NOMO-1 (cell line): ENCODE measurements around the gene ZNF804A.
"Not testable (repeated sequence)": the region's sequence is repeated elsewhere in the genome, so short reads cannot be mapped to it uniquely, and the experiment has no call there.

Experiments used
- DNase-seq, 2 experiments: peaks; one replicate each; lab custom pipeline; 2025; ENCODE audit not compliant: unreplicated experiment in 2 of 2; lab: John Stamatoyannopoulos, UW

ZNF804A gene

DNA sequence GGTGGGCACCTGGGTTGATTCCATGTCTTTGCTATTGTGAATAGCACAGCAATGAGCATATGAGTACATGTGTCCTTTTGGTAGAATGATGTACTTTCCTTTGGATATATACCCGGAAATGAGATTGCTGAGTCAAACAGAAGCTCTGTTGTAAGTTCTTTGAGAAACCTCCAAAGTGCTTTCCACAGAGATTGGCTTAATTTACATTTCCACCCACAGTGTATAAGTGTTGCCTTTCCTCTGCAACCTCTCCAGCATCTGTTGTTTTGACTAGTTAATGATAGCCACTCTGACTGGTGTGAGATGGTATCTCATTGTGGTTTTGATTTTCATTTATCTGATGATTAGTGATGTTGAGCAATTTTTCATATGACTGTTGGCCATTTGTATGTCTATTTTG lies 194.8 kb downstream of the ZNF804A start:
- DNase-seq, result no peak

DNA sequence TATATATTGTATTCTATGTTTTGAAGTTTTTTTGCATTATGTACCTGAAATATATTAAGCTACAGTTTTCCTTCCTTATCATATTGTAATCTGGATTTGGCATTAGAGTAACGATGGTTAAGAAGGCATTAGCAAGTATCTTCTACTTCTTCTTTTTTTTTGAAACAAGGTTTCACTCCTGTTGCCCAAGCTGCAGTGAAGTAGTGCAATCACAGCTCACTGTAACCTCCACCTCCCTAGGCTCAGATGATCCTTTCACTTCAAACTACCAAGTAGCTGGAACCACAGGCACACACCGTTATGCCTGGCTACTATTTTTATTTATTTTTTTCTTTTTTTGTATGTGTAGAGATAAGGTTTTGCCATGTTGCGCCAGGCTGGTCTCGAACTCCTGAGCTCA lies 201.1 kb downstream of the ZNF804A start:
- DNase-seq, result no peak

DNA sequence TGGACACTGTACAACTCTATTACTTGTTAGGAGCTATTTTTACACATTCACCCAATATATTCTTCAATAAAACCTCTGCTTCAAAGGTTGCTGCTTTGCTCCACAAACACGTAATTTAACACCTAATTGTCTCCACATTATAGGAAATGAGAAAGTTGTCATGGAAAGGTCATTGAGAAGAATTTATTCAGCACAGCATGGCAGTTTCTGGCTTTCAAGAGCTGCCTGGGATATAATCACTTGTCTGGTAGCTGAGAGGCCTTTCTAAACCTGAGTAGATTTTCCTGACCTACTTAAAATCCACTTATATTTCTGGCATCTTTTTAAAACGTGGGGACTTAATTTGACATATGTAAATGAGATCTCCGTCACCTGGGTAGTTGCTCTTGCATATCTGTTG lies 216.1 kb downstream of the ZNF804A start:
- no peak for DNase-seq

DNA sequence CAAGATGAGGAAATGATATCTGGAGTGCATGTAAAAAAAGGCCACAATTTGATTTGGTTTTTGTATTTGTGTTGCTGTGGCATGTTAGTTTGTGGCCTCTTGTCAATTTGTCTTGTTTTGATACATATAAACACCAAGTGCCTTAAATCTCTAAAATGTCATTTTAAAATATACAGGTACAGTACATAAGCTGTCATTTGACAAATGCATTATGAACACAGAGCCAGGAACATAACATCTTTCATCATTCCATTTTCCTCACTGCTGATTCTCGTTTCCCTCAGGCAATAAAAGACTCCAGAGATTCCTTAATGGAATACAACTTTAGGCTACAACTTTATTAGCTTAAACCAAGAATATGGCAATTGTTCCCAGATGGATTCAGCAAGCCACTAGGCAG lies 217.5 kb downstream of the ZNF804A start:
- DNase-seq, result no peak

DNA sequence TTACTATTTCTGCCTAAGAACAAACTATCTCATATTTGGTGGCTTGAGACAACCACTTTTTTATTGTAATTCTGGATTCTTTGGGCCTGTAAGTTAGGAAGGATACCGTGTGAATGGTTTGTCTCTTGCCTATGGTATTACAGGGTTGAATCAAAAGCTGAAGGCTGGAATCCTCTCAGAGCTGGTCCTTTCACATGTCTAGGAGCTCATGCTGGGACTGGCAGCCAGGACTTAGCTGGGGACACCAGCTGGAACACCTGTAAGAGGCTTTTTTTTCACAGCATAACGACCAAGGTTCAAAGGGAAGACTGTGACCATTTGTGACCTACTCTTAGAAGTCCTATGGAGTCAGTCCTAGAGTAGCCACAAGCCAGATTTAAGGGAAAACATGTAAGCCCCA lies 226.3 kb downstream of the ZNF804A start:
- DNase-seq, result no peak

DNA sequence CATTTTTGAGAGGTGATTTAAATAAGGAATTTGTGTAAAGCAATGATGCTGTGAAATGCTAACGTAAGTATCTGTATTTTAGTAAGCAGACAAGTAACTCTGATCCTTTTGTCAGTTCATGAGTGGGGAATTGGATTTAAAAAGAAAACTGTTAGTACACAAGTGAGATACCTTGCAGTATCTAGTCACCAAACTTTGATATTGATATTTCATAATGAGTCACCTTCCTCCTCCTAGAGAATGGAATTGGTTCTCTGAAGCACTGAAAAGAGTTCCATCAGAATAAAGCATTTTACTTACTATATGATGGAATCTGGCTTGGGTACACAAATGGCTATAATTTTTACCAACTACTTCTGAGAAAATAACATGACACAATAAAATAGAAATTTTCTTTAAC lies 232.2 kb downstream of the ZNF804A start:
- DNase-seq, result no peak

DNA sequence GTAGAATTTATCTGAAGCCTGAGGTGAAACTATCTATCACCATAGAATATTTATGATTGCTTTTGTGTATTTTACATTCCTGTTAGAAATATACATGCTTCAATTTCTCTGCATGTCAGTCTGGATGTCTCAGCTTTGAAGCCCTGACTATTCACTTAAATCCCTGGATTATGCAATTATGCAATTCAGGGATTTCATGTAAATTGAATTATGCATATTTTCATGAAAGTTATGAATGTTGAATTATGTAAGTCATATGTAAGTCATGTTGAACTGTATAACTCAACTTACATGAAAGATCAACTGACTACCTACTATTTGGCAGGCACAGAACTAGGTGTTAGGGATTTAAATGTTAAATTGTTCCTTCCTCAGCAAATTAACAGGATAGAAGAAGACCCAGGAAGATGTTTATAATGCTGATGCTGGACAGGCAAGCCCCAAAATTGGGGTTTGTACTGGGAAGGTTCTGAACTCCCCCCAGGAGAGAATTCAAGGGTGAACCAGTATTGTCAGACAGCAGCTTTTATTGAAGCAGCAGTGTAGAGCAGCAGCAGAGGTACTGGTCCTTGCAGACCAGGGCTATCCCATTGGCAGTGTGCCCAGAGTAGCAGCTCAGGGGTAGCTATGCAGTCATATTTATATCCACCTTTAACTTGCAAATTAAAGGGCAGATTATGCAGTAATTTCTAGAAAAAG lies 236.5 kb downstream of the ZNF804A start:
- DNase-seq, result no peak

DNA sequence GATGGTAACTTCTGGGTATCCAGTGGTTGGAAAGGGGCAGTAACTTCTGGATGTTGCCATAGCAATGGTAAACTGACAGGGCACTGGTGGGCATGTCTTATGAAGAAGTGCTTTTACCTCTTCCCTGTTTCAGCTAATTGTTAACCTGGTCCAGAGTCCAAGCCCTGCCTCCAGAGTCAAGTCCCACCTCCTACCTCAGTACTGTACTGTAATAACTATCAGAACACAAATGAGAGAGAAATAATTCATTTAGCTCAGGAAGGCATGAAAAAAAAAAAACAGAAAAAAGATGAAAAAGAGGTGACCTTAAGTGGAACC lies 237.0 kb downstream of the ZNF804A start:
- no peak for DNase-seq

DNA sequence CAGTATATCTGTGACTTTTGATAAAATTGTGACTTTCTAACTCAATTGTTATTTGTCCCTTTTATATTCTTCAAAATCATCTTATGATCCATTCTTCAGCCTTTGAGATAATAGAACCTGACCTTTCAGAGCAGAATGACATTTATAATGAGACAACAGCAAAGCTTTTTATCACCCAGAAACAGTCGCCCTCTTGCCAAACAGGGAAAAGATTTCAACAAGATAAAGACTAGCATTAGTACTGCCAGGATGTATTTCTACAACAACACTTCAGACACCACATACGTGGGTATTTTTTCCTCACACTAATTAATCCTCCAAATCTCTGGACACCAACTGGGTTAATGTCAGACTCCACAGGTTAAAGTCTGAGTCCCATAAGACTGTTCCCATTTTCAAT lies 249.0 kb downstream of the ZNF804A start:
- DNase-seq, result no peak

DNA sequence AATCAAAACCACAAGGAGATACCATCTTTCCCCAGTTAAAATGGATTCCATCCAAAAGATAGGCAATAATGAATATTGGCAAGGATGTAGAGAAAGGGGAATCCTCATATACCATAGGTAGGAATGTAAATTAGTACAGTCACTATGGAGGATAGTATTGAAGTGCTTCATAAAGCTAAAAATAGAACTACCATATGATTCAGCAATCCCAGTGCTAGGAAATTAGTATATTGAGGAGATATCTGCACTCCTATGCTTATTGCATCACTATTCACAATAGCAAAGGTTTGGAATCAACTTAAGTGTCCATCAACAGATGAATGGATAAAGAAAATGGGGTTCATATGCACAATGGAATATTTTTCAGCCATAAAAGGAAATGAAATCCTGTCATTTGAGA lies 251.2 kb downstream of the ZNF804A start:
- DNase-seq, result no peak

DNA sequence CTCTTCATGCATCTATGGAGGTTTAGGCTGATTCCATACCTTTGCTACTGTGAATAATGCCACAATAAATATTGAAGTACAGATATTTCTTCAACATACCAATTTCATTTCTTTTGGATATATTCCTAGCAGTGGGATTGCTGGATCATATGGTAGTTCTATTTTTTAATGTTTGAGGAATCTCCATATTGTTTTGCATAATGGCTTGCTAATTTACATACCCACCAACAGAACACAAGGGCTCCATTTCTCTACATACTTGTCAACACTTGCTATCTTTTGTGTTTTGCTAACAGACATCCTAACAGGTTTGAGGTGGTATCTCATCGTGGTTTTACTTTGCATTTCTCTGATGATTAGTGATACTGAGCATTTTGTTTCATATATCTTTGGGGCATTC lies 253.2 kb downstream of the ZNF804A start:
- DNase-seq, result no peak

DNA sequence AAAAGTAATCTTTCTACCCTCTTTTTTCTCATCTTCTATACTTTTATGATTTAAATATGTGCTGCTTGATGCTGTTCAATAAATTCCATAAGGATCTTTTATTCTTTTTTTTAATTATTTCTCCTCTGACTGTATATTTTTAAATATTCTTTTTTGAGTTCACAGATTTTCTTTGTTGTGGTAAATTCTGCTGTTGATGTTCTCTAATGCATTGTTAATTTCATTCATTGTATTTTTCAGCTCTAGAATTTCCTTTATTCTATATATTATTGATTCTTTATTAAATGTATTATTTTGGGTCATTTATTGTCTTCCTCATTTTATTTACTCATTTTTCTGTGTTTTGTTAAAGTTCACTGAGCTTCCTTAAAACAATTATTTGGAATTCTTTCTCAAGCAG lies 260.9 kb downstream of the ZNF804A start:
- no peak for DNase-seq

DNA sequence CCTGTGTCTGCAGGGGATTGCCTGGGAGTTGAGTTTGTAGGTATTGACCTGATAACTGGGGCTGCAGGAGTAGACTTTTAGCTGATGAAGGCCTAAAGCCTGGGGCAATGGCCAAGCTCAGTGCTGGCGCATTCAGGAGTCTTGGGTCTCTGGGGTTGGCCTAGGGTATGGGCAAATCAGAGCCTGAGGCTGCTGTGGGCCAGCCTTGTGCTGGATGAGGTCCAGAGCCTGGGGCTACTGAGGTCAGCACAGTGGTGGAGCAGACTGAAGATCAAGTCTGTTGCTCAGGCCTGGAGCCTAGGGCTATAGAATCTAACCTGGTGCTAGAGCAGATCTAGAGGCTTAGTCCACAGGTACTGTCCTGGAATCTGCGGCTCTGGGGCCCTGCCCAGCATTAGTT lies 262.4 kb downstream of the ZNF804A start:
- DNase-seq, result no peak

DNA sequence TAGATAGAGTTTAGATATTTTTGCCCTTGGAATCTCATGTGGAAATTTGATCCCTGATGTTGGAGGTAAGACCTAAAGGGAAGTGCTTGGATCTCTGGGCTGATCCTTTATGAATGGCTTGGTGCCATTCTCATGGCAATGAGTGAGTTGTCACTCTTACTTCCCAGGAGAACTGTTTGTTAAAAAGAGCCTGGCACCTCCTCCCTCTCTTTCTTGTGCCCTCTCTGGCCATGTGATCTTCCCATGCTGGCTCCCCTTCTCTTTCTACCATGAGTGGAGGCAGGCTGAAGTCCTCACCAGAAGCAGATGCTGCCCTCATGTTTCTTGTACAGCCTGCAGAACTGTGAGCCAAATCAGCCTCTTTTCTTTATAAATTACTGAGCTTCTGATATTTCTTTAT lies 276.9 kb downstream of the ZNF804A start:
- no peak for DNase-seq

DNA sequence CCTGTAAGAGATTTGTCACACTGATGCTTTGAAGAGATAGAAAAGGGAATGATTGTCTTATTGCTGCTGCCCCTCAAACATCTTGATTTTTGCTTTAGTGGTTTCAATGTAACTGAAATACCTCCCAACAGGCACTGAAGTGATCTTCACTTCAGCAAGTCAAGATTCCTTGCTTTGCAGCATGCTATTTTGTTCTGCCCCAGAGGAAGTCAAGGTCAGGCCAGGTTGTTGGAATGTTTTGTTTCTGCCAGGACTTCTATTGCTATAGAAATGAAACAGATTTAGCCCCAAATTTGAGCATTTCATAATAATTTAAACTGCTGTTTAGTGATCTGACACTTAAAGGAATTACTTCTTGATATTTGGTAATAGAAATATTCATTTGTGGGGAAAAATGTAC lies 277.6 kb downstream of the ZNF804A start:
- DNase-seq, result no peak

DNA sequence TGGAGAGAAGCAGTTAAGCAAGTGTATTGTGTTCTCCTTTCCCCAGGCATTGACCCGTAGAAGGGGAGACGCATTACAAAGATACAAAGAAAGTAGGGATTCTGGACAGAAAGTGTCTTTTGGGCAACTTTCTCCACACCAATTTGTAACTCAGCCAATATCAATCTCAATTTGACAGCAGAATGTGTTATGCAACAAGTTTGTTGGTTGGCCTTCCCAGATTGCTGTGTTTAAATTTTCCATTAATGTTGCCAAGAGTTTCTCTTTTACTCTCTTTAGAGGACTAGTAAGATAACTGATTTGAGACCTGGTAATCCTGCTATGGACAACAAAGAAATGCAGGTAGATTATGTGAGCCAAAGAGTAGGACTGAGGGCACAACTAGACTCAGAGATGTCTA lies 279.6 kb downstream of the ZNF804A start:
- no peak for DNase-seq

DNA sequence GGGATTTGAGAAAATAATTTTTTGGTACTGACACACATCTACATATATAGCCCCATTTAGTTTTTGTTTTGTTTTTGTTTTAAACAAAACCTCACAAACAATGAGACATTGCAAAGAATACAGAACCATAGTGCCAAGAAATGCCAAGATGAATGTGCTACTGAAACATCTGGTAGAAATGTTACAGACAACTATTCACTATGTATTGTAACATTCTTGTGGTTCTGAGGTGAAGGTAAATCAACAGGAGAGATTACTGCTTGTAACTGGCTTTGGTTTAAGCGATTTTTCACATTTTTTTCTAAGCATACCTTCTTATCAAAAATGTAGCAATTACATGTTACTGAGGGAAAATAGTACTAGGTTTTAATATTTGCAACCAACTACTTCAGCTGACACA lies 281.3 kb downstream of the ZNF804A start:
- DNase-seq, result no peak

DNA sequence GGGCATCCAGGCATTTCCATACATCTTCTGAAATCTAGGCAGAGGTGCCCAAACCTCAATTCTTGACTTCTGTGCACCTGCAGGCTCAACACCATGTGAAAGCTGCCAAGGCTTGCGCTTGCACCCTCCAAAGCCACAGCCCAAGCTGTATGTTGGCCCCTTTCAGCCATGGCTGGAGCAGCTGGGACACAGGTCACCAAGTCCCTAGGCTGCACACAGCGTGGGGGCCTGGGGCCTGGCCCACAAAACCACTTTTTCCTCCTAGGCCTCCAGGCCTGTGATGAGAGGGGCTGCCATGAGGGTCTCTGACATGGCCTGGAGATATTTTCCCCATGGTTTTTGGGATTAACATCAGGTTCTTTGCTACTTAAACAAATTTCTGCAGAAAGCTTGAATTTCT lies 288.3 kb downstream of the ZNF804A start:
- DNase-seq, result not testable (repeated sequence)

DNA sequence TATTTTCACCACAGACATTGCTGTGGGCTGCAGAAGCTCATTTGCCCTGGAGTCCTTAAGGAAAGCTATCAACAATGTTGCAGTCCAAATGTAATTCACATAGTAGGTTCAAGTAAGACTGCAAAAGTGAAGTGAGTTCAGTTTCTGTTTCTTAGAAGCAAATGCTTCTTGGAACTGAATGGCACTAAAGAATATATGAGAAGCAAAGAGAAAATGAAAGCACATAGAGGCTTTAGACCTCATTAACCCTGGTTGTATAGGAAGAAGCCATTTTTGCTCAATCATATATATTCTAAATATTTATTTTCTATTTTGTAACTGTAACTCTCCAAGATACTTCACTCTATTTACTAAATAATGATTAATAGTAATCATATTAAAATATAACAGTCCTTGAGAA lies 292.0 kb downstream of the ZNF804A start:
- no peak for DNase-seq

DNA sequence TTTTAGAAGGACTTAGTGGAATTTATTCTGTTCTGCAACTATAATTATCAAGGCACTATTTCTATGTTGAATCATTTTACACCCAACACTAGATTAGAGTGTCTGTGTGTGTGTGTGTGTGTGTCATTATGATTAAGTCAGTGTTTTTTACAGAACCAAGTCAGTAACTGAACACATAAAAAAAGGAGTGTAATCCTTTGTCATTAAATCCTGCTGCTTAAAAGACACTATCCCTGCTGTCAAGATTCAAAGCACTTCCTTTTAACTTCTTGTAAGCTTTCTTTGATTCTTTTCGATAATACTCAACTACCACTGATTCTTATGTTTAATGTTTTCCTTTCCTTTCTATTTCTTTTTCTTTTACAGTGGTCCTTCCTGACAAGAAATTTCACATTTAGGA lies 306.7 kb downstream of the ZNF804A start:
- no peak for DNase-seq

DNA sequence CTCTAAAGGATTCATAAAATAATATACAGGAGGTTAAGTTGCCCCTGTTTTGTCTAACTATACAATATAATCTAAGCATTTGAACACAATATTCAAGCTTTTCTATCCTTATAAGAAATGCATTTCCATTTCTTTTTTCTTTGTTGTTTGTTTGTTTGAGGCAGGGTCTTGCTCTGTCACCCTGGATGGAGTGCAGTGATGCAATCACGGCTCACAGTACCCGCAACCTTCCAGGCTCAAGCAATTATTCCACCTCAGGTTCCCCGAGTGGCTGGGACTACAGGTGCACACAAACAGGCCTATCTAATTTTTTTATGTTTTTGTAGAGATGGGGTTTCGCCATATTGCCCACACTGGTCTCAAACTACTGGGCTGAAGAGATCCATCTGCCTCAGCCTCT lies 307.8 kb downstream of the ZNF804A start:
- no peak for DNase-seq

DNA sequence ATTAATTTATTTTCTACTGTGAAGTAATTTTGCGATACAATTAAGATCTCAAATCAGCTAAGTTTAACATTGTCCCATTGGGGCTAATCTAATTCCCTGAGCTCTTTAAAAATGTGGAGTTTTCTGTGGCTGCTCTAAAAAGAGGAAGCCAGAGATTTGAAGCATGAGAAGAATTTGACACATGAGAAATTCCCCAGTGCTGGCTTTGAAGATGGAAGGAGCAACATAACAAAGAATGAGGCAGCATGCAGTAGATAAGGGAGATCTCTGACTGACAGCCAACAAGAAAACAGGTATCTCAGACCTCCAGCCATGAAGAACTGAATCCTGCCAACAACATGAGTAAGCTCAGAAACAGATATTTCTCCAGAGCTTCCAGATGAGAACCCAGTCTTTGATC lies 308.4 kb downstream of the ZNF804A start:
- no peak for DNase-seq

DNA sequence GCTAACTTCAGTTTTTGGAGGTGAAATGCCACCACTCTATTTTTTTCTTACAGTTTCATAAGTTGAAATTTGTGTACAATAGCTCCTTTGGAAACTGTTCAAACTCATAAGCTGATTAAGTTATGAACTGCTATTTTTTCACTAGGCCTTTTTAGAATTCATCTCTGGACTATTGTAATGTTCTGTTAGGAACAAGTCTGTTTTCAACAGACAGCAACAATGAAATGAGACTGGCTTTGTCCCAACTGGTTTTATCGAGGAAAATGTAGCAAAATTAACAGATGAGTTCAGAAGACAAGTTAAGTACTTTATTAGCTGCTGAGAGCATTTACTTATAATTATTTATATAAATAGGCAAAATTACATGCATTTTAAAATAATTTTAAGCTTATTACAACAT lies 310.6 kb downstream of the ZNF804A start:
- no peak for DNase-seq
